GM12892 (cell line): ENCODE data around the gene DQX1.

Experiments
- POLR2AphosphoS5 ChIP-seq: IDR thresholded peaks from 2 replicates; pipeline ENCODE4 v1.6.1; 2011; ENCODE audit warnings: low read depth, low read length, control low read depth
- TAF1 ChIP-seq: IDR thresholded peaks from 2 replicates; pipeline ENCODE4 v1.6.1; 2011; ENCODE audit warnings: low read depth, mild to moderate bottlenecking, control low read depth, low read length, borderline replicate concordance

- TF ChIP-seq TAF1 (no peak), POLR2AphosphoS5 (no peak)
Observed at GRCh38 chr2:74528600-74529356, 2.7 kb upstream of the DQX1 start.
